H1 (cell line): Measurements from ENCODE around the gene VEPH1. TPM values are rescaled to one million over a fixed set of nuclear protein-coding genes. Genes with fewer than 3 reads are reported as not detected.

Experiments used
- CTCF ChIA-PET: fragments of 300-600 bp; sonication (Branson Sonifier 250); formaldehyde crosslinking; loops from one replicate; lab custom pipeline; 2021; ENCODE audit not compliant: partially characterized antibody; lab: Charles Lee
- POLR2A ChIA-PET: fragments of 300-600 bp; sonication (Branson Sonifier 250); formaldehyde crosslinking; loops from one replicate; lab custom pipeline; 2021; ENCODE audit warnings: inconsistent platforms; ENCODE audit not compliant: partially characterized antibody; lab: Charles Lee
- DNase-seq, 2 experiments: peaks; one replicate each; pipeline versions ENCODE4 v3.0.0 to v3.0.0-alpha.2; 2010 to 2022; ENCODE audit warnings: low spot score in 2 of 2, low read depth in 1 of 2, mixed read lengths in 1 of 2
- FAIRE-seq: peaks from 2 replicates; lab custom pipeline; 2011; peaks lifted over from hg19 to GRCh38; lab: Jason Lieb, UNC
- H2AFZ ChIP-seq: 2 replicates; pipeline ENCODE4 v1.8.1; 2012; ENCODE audit warnings: low read length, inconsistent platforms
- H2AK5ac ChIP-seq: 2 replicates; pipeline ENCODE4 v1.6.1; 2013; ENCODE audit warnings: low read depth, low read length
- H2BK120ac ChIP-seq: replicated peaks from 2 replicates; pipeline ENCODE3; 2013; ENCODE audit warnings: low read depth, low read length, inconsistent platforms
- H2BK12ac ChIP-seq: 2 replicates; pipeline ENCODE4 v1.6.1; 2013; ENCODE audit warnings: low read depth, low read length
- H2BK15ac ChIP-seq: 2 replicates; pipeline ENCODE4 v1.6.1; 2013; ENCODE audit warnings: low read length
- H2BK20ac ChIP-seq: 2 replicates; pipeline ENCODE4 v1.6.1; 2013; ENCODE audit warnings: low read length
- H2BK5ac ChIP-seq: 2 replicates; pipeline ENCODE4 v1.6.1; 2013; ENCODE audit warnings: low read depth, low read length
- H3K14ac ChIP-seq: 2 replicates; pipeline ENCODE4 v1.6.1; 2013; ENCODE audit warnings: inconsistent platforms; ENCODE audit not compliant: insufficient read length
- H3K18ac ChIP-seq: 2 replicates; pipeline ENCODE4 v1.6.1; 2013; ENCODE audit warnings: low read length; ENCODE audit errors: extremely low read depth
- H3K23ac ChIP-seq: 2 replicates; pipeline ENCODE4 v1.6.1; 2013; ENCODE audit warnings: inconsistent platforms; ENCODE audit not compliant: insufficient read length
- H3K23me2 ChIP-seq: 2 replicates; pipeline ENCODE4 v1.6.1; 2013; ENCODE audit warnings: low read depth, low read length
- H3K27ac ChIP-seq: 2 replicates; pipeline ENCODE4 v1.6.1; 2011; ENCODE audit warnings: low read depth, low read length, inconsistent platforms
- H3K27me3 ChIP-seq, 4 experiments: replicated peaks in 1 of 4; 1 replicate in 1 of 4; 2 replicates in 3 of 4; pipeline versions ENCODE4 v1.6.1 to v1.8.1; 2011 to 2013; ENCODE audit warnings: low read length in 3 of 4, mild to moderate bottlenecking in 3 of 4, inconsistent platforms in 2 of 4, mixed read lengths in 2 of 4, moderate library complexity in 1 of 4; ENCODE audit not compliant: control insufficient read depth in 3 of 4, insufficient read depth in 3 of 4; ENCODE audit errors: extremely low read depth in 1 of 4
- H3K36me3 ChIP-seq, 4 experiments: 2 replicates each; pipeline versions ENCODE4 v1.6.1 to v1.8.1; 2011 to 2013; ENCODE audit warnings: mild to moderate bottlenecking in 4 of 4, low read length in 3 of 4, moderate library complexity in 2 of 4, control low read depth in 1 of 4, inconsistent platforms in 1 of 4; ENCODE audit not compliant: insufficient read depth in 4 of 4, control insufficient read depth in 2 of 4
- H3K4ac ChIP-seq: replicated peaks from 2 replicates; pipeline ENCODE3; 2013; ENCODE audit warnings: low read length, low read depth, mixed read lengths, inconsistent platforms; ENCODE audit not compliant: insufficient read length
- H3K4me1 ChIP-seq, 4 experiments: replicated peaks in 1 of 4; 1 replicate in 1 of 4; 2 replicates in 3 of 4; pipeline versions ENCODE4 v1.6.1 to v1.8.1; 2011 to 2013; ENCODE audit warnings: low read length in 3 of 4, inconsistent platforms in 2 of 4, mixed read lengths in 1 of 4; ENCODE audit not compliant: insufficient read depth in 4 of 4, control insufficient read depth in 3 of 4
- H3K4me2 ChIP-seq, 2 experiments: 2 replicates each; pipeline versions ENCODE4 v1.6.1 to v1.8.1; 2011 to 2013; ENCODE audit warnings: low read depth in 2 of 2, low read length in 2 of 2, control low read depth in 1 of 2, inconsistent platforms in 1 of 2, mild to moderate bottlenecking in 1 of 2; ENCODE audit not compliant: insufficient read depth in 1 of 2
- H3K4me3 ChIP-seq, 4 experiments: fragments of 200-600, 300-600 bp in 1 of 4; sonication (generic), shearing (Covaris generic), sonication (Bioruptor Twin) in 1 of 4; 2 replicates each; pipeline versions ENCODE4 v1.5.1 to v1.8.1; 2011 to 2016; ENCODE audit warnings: low read length in 4 of 4, low read depth in 3 of 4, control low read depth in 2 of 4, inconsistent platforms in 2 of 4, mild to moderate bottlenecking in 2 of 4, mixed read lengths in 1 of 4, moderate library complexity in 1 of 4; ENCODE audit not compliant: insufficient read depth in 2 of 4; ENCODE audit errors: extremely low read depth in 1 of 4
- H3K56ac ChIP-seq: replicated peaks from 2 replicates; pipeline ENCODE3; 2013; ENCODE audit warnings: low read depth, mild to moderate bottlenecking, mixed read lengths, low read length, inconsistent platforms; ENCODE audit not compliant: insufficient read length
- H3K79me1 ChIP-seq: 2 replicates; pipeline ENCODE4 v1.6.1; 2013; ENCODE audit warnings: low read depth, low read length, control low read depth
- H3K79me2 ChIP-seq, 2 experiments: 2 replicates each; pipeline versions ENCODE4 v1.6.1 to v1.8.1; 2012 to 2013; ENCODE audit warnings: low read length in 2 of 2, mild to moderate bottlenecking in 2 of 2, inconsistent platforms in 1 of 2; ENCODE audit not compliant: insufficient read depth in 2 of 2, control insufficient read depth in 1 of 2
- H3K9ac ChIP-seq, 4 experiments: replicated peaks in 1 of 4; 1 replicate in 1 of 4; 2 replicates in 3 of 4; pipeline versions ENCODE4 v1.6.1 to v1.8.1; 2011 to 2013; ENCODE audit warnings: low read depth in 3 of 4, low read length in 3 of 4, control low read depth in 2 of 4, mild to moderate bottlenecking in 2 of 4, moderate library complexity in 2 of 4, inconsistent platforms in 1 of 4; ENCODE audit errors: extremely low read depth in 1 of 4
- H3K9me3 ChIP-seq, 2 experiments: 2 replicates each; pipeline versions ENCODE4 v1.6.1 to v1.8.1; 2012 to 2013; ENCODE audit warnings: mild to moderate bottlenecking in 2 of 2, moderate library complexity in 2 of 2, control low read depth in 1 of 2, inconsistent platforms in 1 of 2, low read depth in 1 of 2, low read length in 1 of 2, mixed read lengths in 1 of 2; ENCODE audit not compliant: insufficient read depth in 2 of 2
- H4K20me1 ChIP-seq, 2 experiments: replicated peaks in 1 of 2; 2 replicates each; pipeline versions ENCODE3 to v1.8.1; 2011 to 2013; ENCODE audit warnings: inconsistent platforms in 2 of 2, low read length in 2 of 2, mild to moderate bottlenecking in 1 of 2; ENCODE audit not compliant: insufficient read depth in 2 of 2, control insufficient read depth in 1 of 2
- H4K5ac ChIP-seq: 2 replicates; pipeline ENCODE4 v1.6.1; 2013; ENCODE audit warnings: low read length, low read depth, mixed read lengths, inconsistent platforms; ENCODE audit not compliant: insufficient read length
- H4K8ac ChIP-seq: 2 replicates; pipeline ENCODE4 v1.8.0; 2013; ENCODE audit warnings: mild to moderate bottlenecking, moderate library complexity, low read length, inconsistent platforms; ENCODE audit not compliant: insufficient read depth; ENCODE audit errors: extremely low read depth
- H4K91ac ChIP-seq: replicated peaks from 2 replicates; pipeline ENCODE3; 2013; ENCODE audit warnings: low read length, mixed read lengths, inconsistent platforms; ENCODE audit not compliant: insufficient read length
- SIX5 ChIP-seq: IDR thresholded peaks from 2 replicates; pipeline ENCODE4 v1.6.1; 2011; ENCODE audit warnings: mild to moderate bottlenecking, low read depth, low read length
- WGBS, 2 experiments: shearing (Covaris generic) in 1 of 2; methylation state at CpG; one replicate each; pipeline versions ENCODE4 v1.1.6 to v1.1.7; 2013 to 2015; ENCODE audit warnings: low lambda C conversion rate in 2 of 2, mixed read lengths in 2 of 2, inconsistent platforms in 1 of 2, low coverage in 1 of 2, missing lambda C conversion rate in 1 of 2; ENCODE audit not compliant: insufficient replicate concordance in 2 of 2, insufficient coverage in 1 of 2, insufficient read length in 1 of 2; ENCODE audit errors: extremely low coverage in 1 of 2, missing lambda C conversion rate in 1 of 2; 5-methylcytosine and 5-hydroxymethylcytosine counted together
- polyA plus RNA-seq, 7 experiments: library from polyadenylated mRNA; depleted of rRNA in 3 of 7; stranded (reverse) in 5 of 7; unstranded in 2 of 7; fragments of >200 nt in 5 of 7; fragments of 200-250 nt in 2 of 7; gene quantifications; 1 replicate in 5 of 7; 2 replicates in 1 of 7; 4 replicates in 1 of 7; pipeline versions ENCODE4 v1.2.1 to v1.2.3, GENCODE V29; 2011 to 2013; ENCODE audit warnings: missing spikeins in 2 of 7, mixed read lengths in 2 of 7
- total RNA-seq: library from RNA; stranded (reverse); fragmentation: NEBNext Ultra II Directional; extraction: Animal tissue kit (Norgen Biotek cat#: 25700); gene quantifications from 2 replicates; pipeline ENCODE4 v1.2.1, GENCODE V29; 2021

The VEPH1 gene
- total and polyA plus RNA-seq, 2 of the 8 experiments (the other 6 are each of a cell fraction or from before 2014, with no cell fraction given): 12.0 to 18.3 TPM

DNA sequence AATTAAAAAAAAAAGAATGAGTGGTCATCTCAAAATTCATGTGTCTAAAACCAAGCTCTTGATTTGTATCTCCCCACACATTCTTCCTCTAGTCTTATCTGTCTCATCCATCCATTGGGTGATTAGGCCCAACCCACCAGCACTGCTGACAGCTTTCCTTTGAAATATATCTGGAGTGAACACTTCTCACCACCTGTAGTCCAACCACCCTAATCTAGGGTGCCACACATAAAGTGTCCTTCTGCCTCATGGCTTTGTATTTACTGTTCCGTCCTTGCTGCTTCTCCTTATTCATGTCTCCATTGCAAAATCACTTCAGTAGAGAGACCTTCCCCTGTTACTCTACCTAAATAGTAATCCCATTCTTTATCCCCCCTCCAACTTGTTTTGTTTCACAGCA, 149.0 kb downstream of the VEPH1 start:
- no peak overlapping the region for H2BK15ac ChIP-seq
- no peak overlapping the region for H3K27ac ChIP-seq
- no peak overlapping the region for H2AFZ ChIP-seq
- H3K36me3 ChIP-seq: no peaks in the 10 kb centered on the region
- no peak overlapping the region for H4K8ac ChIP-seq
- no peaks in the 10 kb centered on the region for H3K79me2 ChIP-seq
- ChIA-PET POLR2A (interaction anchor here (1.3 kb wide), 1 partner anchor 83 kb away, joined by 4 read pairs; the partner anchor contains the start of gene PTX3), CTCF (interaction anchor here (0.6 to 4.9 kb wide), 26 partner anchors 10 to 1394 kb away, joined by 3 to 44 read pairs (median 3); partner anchors contain the start of gene PTX3)
- H2BK20ac ChIP-seq: no peak overlapping the region
- peaks cover 0 to 4% (median 0%) of the 10 kb centered on the region in 4 experiments; a peak in 1 of 7 replicates for H3K4me1 ChIP-seq
- H3K4me2 ChIP-seq: no peak overlapping the region
- no peak overlapping the region for H3K18ac ChIP-seq
- no peaks in the 10 kb centered on the region for H3K9me3 ChIP-seq
- no peak overlapping the region for H2AK5ac ChIP-seq
- no peak overlapping the region for H2BK120ac ChIP-seq
- H4K20me1 ChIP-seq: no peaks in the 10 kb centered on the region
- H3K4me3 ChIP-seq: no peak overlapping the region
- H3K56ac ChIP-seq: no peak overlapping the region
- H4K5ac ChIP-seq: no peak overlapping the region
- WGBS, 2 experiments: 92% methylated on average over 1 of the region's 1 CpG; no CpG with 5 or more reads in 1 of the 2 experiments
- no peak overlapping the region for H3K14ac ChIP-seq
- no peaks in the 10 kb centered on the region for H3K23me2 ChIP-seq
- H4K91ac ChIP-seq: no peak overlapping the region
- H3K79me1 ChIP-seq: no peaks in the 10 kb centered on the region
- no peak overlapping the region for H3K23ac ChIP-seq
- no peak overlapping the region for H2BK5ac ChIP-seq
- DNase-seq (no peak), FAIRE-seq (no peak)
- H3K9ac ChIP-seq: no peak overlapping the region
- H2BK12ac ChIP-seq: no peak overlapping the region
- TF ChIP-seq SIX5: no peak
- no peak overlapping the region for H3K4ac ChIP-seq
- H3K27me3 ChIP-seq: no peaks in the 10 kb centered on the region
